GM12878 (cell line): ENCODE results near the gene EPN1. TPM values are rescaled to one million over a fixed set of nuclear protein-coding genes. Genes with fewer than 3 reads are reported as not detected.

Experiments
- BMI1 ChIP-seq: fragments of 450-650 bp; IDR thresholded peaks from 2 replicates; pipeline ENCODE4 v1.6.1; 2016; ENCODE audit warnings: mild to moderate bottlenecking, moderate library complexity, borderline replicate concordance
- CBX5 ChIP-seq: sonication (generic); IDR thresholded peaks from 2 replicates; pipeline ENCODE4 v1.6.1; 2016; ENCODE audit warnings: low read depth, moderate library complexity, mild to moderate bottlenecking, inconsistent platforms
- CHD2 ChIP-seq: IDR thresholded peaks from 2 replicates; pipeline ENCODE4 v1.6.1; 2011; ENCODE audit warnings: low read depth, low read length, improper control_type of control experiment, borderline replicate concordance
- CTCF ChIP-seq, 3 experiments: IDR thresholded peaks in 2 of 3; conservative IDR thresholded peaks in 1 of 3; 2 replicates each; pipeline ENCODE4 v1.5.1; 2011; ENCODE audit warnings: low read depth in 3 of 3, low read length in 3 of 3, mild to moderate bottlenecking in 3 of 3, control low read depth in 2 of 3, moderate library complexity in 2 of 3, inconsistent platforms in 1 of 3, mixed read lengths in 1 of 3; ENCODE audit not compliant: control insufficient read depth in 2 of 3, insufficient read depth in 1 of 3; ENCODE audit errors: extremely low read depth in 1 of 3
- GABPA ChIP-seq: IDR thresholded peaks from 2 replicates; pipeline ENCODE4 v1.6.1; 2014; ENCODE audit warnings: antibody characterized with exemption, low read depth, mild to moderate bottlenecking, inconsistent platforms
- IKZF1 ChIP-seq: fragments of 450-650 bp; conservative IDR thresholded peaks from 2 replicates; pipeline ENCODE4 v1.6.1; 2017; ENCODE audit warnings: antibody characterized with exemption, mild to moderate bottlenecking
- KDM1A ChIP-seq: fragments of 200-600 bp; sonication (generic); IDR thresholded peaks from 2 replicates; pipeline ENCODE4 v1.6.1; 2016; ENCODE audit warnings: borderline replicate concordance
- POLR2A ChIP-seq: IDR thresholded peaks from 2 replicates; pipeline ENCODE4 v1.6.1; 2011; ENCODE audit warnings: low read depth, mild to moderate bottlenecking, low read length
- RELB ChIP-seq: fragments of 450-650 bp; IDR thresholded peaks from 2 replicates; pipeline ENCODE4 v1.6.1; 2017; ENCODE audit warnings: low read depth, mild to moderate bottlenecking, moderate library complexity
- SMAD5 ChIP-seq: IDR thresholded peaks from 2 replicates; pipeline ENCODE4 v1.6.1; 2016; ENCODE audit warnings: antibody characterized with exemption, low read depth
- SMARCA5 ChIP-seq: fragments of 450-650 bp; IDR thresholded peaks from 2 replicates; pipeline ENCODE4 v1.6.1; 2017; ENCODE audit warnings: mild to moderate bottlenecking
- YY1 ChIP-seq: IDR thresholded peaks from 2 replicates; pipeline ENCODE4 v1.6.1; 2011; ENCODE audit warnings: low read depth, mild to moderate bottlenecking, low read length
- ZNF217 ChIP-seq: fragments of 450-650 bp; IDR thresholded peaks from 2 replicates; pipeline ENCODE4 v1.6.1; 2017; ENCODE audit warnings: antibody characterized with exemption, mild to moderate bottlenecking
- polyA plus RNA-seq, 11 experiments: library from polyadenylated mRNA; depleted of rRNA in 4 of 11; unstranded in 6 of 11; stranded (reverse) in 5 of 11; fragments of >200 nt; fragmentation: Nextera tagmentation in 4 of 11; fragmentation: Illumina TruSeq in 1 of 11; extraction: Ambion mirVana in 4 of 11; extraction: Trizol in 1 of 11; gene quantifications; 1 replicate in 1 of 11; 2 replicates in 10 of 11; pipeline versions ENCODE4 v1.2.1 to v1.2.3, GENCODE V29; 2011 to 2016; ENCODE audit warnings: inconsistent platforms in 2 of 11, missing spikeins in 2 of 11, low read depth in 1 of 11
- total RNA-seq, 4 experiments: library from RNA; depleted of rRNA in 3 of 4; stranded (reverse); fragments of >200 nt in 3 of 4; fragmentation: Illumina TruSeq in 1 of 4; extraction: Trizol in 1 of 4; gene quantifications; 2 replicates each; pipeline versions ENCODE4 v1.2.1 to v1.2.3, GENCODE V29; 2013 to 2021
- TF ChIP-seq, protein P1 (sequence below): fragments of 450-650 bp; conservative IDR thresholded peaks from 2 replicates; pipeline ENCODE4 v1.6.1; 2017; ENCODE audit warnings: mild to moderate bottlenecking, moderate library complexity
- TF ChIP-seq, protein P2 (sequence below): IDR thresholded peaks from 2 replicates; pipeline ENCODE4 v1.6.1; 2012; ENCODE audit warnings: low read length, inconsistent platforms

The EPN1 gene
- total and polyA plus RNA-seq, 10 of the 15 experiments (the other 5 are each of a cell fraction or from before 2014, with no cell fraction given), result 0.11 to 88.5 (median 10.6) TPM

DNA sequence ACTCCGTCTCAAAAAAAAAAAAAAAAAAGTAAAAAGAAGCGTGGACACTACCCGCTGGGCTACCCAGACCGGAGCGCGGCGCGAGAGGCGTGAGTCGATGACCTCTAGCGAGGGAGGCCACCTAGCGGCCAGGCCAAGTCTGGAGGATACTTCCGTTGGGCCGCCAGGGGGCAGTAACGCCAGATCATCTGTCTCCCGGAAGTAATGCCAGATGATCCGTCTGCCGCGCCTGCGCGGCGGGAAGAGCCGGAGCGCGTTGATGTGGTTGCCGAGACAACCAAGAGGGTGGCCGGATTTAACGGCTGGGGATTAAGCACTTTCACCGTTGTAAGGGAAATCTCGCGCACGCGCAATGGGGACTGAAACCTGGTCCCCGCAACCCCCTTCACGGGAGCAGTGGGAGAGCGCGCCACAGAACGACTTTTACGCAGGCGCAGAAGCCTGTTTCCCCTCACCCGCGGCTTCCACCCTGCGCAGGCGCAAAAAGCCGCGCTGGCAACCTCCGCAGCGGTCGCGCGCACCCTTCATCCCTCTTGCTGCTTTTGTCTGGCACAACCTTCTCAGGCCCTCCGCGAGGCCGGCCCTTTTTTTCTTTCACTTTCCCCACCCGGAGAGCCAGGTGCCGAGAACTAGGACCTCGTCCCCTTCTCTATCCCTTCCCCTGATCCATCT, 21.2 kb upstream of the EPN1 start (continued):
- TF ChIP-seq ZNF217 (no peak), POLR2A (peak; percentile 80), KDM1A (no peak), SMAD5 (peak; percentile 78; the same call in 1 of the 2 replicates), CTCF (IDR thresholded peaks at IDR 0.05 in 2 of 3, conservative IDR thresholded peaks at IDR 0.05 in 1 of 3; ENCODE audit: control insufficient read depth in 2 of 3, extremely low read depth in 1 of 3, insufficient read depth in 1 of 3, low read depth in 3 of 3, low read length in 3 of 3) (peak; percentile 100; a peak in 5 of 6 replicates), SMARCA5 (peak; percentile 99), RELB (peak; percentile 58; the same call in 1 of the 2 replicates), BMI1 (peak; percentile 99), GABPA (peak; percentile 84; the same call in 1 of the 2 replicates), CHD2 (peak; percentile 67; the same call in 1 of the 2 replicates), IKZF1 (peak; percentile 84), CBX5 (0 out of 2 replicates have a peak, but pooled peaks have one; percentile 46), YY1 (peak; percentile 84)
- TF ChIP-seq, protein P1, sequence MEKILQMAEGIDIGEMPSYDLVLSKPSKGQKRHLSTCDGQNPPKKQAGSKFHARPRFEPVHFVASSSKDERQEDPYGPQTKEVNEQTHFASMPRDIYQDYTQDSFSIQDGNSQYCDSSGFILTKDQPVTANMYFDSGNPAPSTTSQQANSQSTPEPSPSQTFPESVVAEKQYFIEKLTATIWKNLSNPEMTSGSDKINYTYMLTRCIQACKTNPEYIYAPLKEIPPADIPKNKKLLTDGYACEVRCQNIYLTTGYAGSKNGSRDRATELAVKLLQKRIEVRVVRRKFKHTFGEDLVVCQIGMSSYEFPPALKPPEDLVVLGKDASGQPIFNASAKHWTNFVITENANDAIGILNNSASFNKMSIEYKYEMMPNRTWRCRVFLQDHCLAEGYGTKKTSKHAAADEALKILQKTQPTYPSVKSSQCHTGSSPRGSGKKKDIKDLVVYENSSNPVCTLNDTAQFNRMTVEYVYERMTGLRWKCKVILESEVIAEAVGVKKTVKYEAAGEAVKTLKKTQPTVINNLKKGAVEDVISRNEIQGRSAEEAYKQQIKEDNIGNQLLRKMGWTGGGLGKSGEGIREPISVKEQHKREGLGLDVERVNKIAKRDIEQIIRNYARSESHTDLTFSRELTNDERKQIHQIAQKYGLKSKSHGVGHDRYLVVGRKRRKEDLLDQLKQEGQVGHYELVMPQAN, result peak; percentile 62
- TF ChIP-seq, protein P2, sequence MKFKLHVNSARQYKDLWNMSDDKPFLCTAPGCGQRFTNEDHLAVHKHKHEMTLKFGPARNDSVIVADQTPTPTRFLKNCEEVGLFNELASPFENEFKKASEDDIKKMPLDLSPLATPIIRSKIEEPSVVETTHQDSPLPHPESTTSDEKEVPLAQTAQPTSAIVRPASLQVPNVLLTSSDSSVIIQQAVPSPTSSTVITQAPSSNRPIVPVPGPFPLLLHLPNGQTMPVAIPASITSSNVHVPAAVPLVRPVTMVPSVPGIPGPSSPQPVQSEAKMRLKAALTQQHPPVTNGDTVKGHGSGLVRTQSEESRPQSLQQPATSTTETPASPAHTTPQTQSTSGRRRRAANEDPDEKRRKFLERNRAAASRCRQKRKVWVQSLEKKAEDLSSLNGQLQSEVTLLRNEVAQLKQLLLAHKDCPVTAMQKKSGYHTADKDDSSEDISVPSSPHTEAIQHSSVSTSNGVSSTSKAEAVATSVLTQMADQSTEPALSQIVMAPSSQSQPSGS, result no peak
